ENCODE measurements around the gene KMT2B. TPM values are rescaled to one million over a fixed set of nuclear protein-coding genes. Genes with fewer than 3 reads are reported as not detected.

KMT2B gene
- total RNA-seq, 1 donor, result 6.5 TPM

Other genes starting within 250 kb of the KMT2B start
- gene KRTDAP, start 227.5 kb upstream of the KMT2B start, total RNA-seq, result not detected in 2 replicates
- 24.2 and 30.9 TPM in 2 replicates for gene DMKN, start 204.4 kb upstream of the KMT2B start, total RNA-seq
- 4.7 and 12.1 TPM in 2 replicates for gene SBSN, start 189.7 kb upstream of the KMT2B start, total RNA-seq
- gene GAPDHS, start 184.5 kb upstream of the KMT2B start, total RNA-seq, result not detected in 2 replicates
- 93.1 and 98.8 TPM in 2 replicates for gene TMEM147, start 172.4 kb upstream of the KMT2B start, total RNA-seq
- not detected in 2 replicates for gene ATP4A, start 154.3 kb upstream of the KMT2B start, total RNA-seq
- gene PMIS2, start 131.8 kb upstream of the KMT2B start, total RNA-seq, result not detected in 2 replicates
- 3.2 and 4.7 TPM in 2 replicates for gene HAUS5, start 105.3 kb upstream of the KMT2B start, total RNA-seq
- 36.2 and 45.2 TPM in 2 replicates for gene RBM42, start 89.0 kb upstream of the KMT2B start, total RNA-seq
- gene ETV2, start 76.3 kb upstream of the KMT2B start, total RNA-seq, result 0.29 and 0.36 TPM in 2 replicates
- 123 and 185 TPM in 2 replicates for gene COX6B1, start 69.7 kb upstream of the KMT2B start, total RNA-seq
- not detected in 2 replicates for gene UPK1A, start 51.5 kb upstream of the KMT2B start, total RNA-seq
- gene ZBTB32, start 13.4 kb upstream of the KMT2B start, total RNA-seq, result not detected in 2 replicates
- 0.72 and 0.88 TPM in 2 replicates for gene IGFLR1, start 24.4 kb downstream of the KMT2B start, total RNA-seq
- 5.8 and 8.8 TPM in 2 replicates for gene U2AF1L4, start 27.4 kb downstream of the KMT2B start, total RNA-seq
- 8.8 and 11.6 TPM in 2 replicates for gene PSENEN, start 27.6 kb downstream of the KMT2B start, total RNA-seq
- gene LIN37, start 30.6 kb downstream of the KMT2B start, total RNA-seq, result 9.0 and 13.6 TPM in 2 replicates
- 9.1 and 14.5 TPM in 2 replicates for gene HSPB6, start 39.0 kb downstream of the KMT2B start, total RNA-seq
- 5.8 and 6.2 TPM in 2 replicates for gene PROSER3, start 40.2 kb downstream of the KMT2B start, total RNA-seq
- 2.2 and 2.4 TPM in 2 replicates for gene ARHGAP33, start 57.6 kb downstream of the KMT2B start, total RNA-seq
- gene PRODH2, start 94.8 kb downstream of the KMT2B start, total RNA-seq, result not detected in 2 replicates
- gene NPHS1, start 134.5 kb downstream of the KMT2B start, total RNA-seq, result not detected in 2 replicates
- gene KIRREL2, start 138.9 kb downstream of the KMT2B start, total RNA-seq, result not detected in 2 replicates
- gene APLP1, start 150.6 kb downstream of the KMT2B start, total RNA-seq, result 2.1 and 3.6 TPM in 2 replicates
- gene NFKBID, start 182.5 kb downstream of the KMT2B start, total RNA-seq, result 4.4 and 5.8 TPM in 2 replicates
- gene HCST, start 184.5 kb downstream of the KMT2B start, total RNA-seq, result 0.36 and 1.5 TPM in 2 replicates
- 0.36 TPM in 1 of 2 replicates, not detected in the other for gene TYROBP, start 190.3 kb downstream of the KMT2B start, total RNA-seq
- 4.4 and 6.9 TPM in 2 replicates for gene LRFN3, start 218.4 kb downstream of the KMT2B start, total RNA-seq